Esophagus squamous epithelium (tissue), 4 donors: ENCODE data around the gene PLEKHA6.

Experiments used
- POLR2A ChIP-seq, 4 donors: fragments of 450-650 bp; IDR thresholded peaks; one replicate each; pipeline ENCODE4 v1.6.1; 2017; ENCODE audit warnings: antibody characterized with exemption in 4 of 4, mild to moderate bottlenecking in 4 of 4, moderate library complexity in 3 of 4
- TF ChIP-seq, protein P1 (sequence below), 6 experiments: fragments of 450-650 bp in 4 of 6; fragments of 200-600 bp in 2 of 6; sonication (generic) in 2 of 6; IDR thresholded peaks; one replicate each; pipeline ENCODE4 v1.5.1; 2016 to 2019; ENCODE audit warnings: antibody characterized with exemption in 6 of 6, mild to moderate bottlenecking in 4 of 6, moderate library complexity in 4 of 6

DNA sequence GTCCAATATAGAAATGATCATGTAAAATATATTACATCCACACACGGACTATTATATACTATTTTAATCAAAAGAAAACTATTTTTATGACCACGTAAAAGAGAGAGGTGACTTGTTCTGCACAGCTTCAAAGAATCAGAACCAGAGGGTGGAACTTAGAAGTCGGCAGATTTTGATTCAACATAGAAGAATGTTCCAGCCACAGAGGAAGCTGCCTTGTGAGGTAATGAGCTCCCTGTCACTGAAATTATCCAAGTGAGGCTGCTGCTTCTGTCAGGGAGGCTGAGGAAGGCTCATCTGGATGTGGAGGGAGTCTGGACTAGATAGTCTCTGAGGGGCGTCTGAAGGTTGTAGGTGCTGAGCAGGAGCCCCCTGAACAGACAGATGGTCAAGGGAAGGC is 2.7 kb downstream of the PLEKHA6 start:
- TF ChIP-seq POLR2A (IDR thresholded peaks at IDR 0.05), result no peak
- TF ChIP-seq, protein P1, sequence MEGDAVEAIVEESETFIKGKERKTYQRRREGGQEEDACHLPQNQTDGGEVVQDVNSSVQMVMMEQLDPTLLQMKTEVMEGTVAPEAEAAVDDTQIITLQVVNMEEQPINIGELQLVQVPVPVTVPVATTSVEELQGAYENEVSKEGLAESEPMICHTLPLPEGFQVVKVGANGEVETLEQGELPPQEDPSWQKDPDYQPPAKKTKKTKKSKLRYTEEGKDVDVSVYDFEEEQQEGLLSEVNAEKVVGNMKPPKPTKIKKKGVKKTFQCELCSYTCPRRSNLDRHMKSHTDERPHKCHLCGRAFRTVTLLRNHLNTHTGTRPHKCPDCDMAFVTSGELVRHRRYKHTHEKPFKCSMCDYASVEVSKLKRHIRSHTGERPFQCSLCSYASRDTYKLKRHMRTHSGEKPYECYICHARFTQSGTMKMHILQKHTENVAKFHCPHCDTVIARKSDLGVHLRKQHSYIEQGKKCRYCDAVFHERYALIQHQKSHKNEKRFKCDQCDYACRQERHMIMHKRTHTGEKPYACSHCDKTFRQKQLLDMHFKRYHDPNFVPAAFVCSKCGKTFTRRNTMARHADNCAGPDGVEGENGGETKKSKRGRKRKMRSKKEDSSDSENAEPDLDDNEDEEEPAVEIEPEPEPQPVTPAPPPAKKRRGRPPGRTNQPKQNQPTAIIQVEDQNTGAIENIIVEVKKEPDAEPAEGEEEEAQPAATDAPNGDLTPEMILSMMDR (IDR thresholded peaks at IDR 0.05), result no peak
